ENCODE data around the gene ARMH4. TPM values are rescaled to one million over a fixed set of nuclear protein-coding genes. Genes with fewer than 3 reads are reported as not detected.
A peak's percentile ranks its signal among the peaks of the same experiment; 100 is the strongest.

The ARMH4 gene
- 1.8 TPM for total RNA-seq (2021; ENCODE audit: unreplicated experiment)
- 0.55 TPM for polyA plus RNA-seq (2012; ENCODE audit: insufficient read length)
- percentile 23 among the genes with signal in this experiment for Bru-seq, nascent RNA
- percentile 25 among the genes with signal in this experiment for BruChase-seq, experiment 1, labeled RNA remaining after a 2-hour chase
- BruChase-seq, experiment 2, labeled RNA remaining after a 6-hour chase = percentile 26 among the genes with signal in this experiment
- long read RNA-seq, partial matches to known transcripts = 1 of 6 reads
- long read RNA-seq, other reads (novel, unspliced or antisense) = 5 of 6 reads

- intact Hi-C loops (cut with micrococcal nuclease; ENCODE audit: unreplicated experiment) (no loop called here), in situ Hi-C loops (cut with HindIII; ENCODE audit: low pct_unique_long_range_greater_than_20kb, low sequenced_read_pairs) (no loop called here)
- ATAC-seq = peak; percentile 98
- CTCF ChIA-PET = no interaction called here
- Histone ChIP-seq H3K4me3 (ENCODE audit: low read depth in 2 of 2, low read length in 2 of 2) (peak within 1 kb of the TSS; percentile 45 to 65), H3K4me1 (ENCODE audit: control insufficient read depth, insufficient read depth, low read length) (0 out of 2 replicates have a peak, but pooled peaks cover 4% of the 10 kb centered on the region), H3K36me3 (ENCODE audit: control insufficient read depth, insufficient read depth, low read length) (no peaks in the 10 kb centered on the region; the same call in 1 of the 2 replicates), H3K27me3 (ENCODE audit: control insufficient read depth, insufficient read depth, low read length) (peaks cover 21% of the 10 kb centered on the region), H3K27ac (ENCODE audit: low read length) (no peak within 1 kb of the TSS), H3K9me3 (ENCODE audit: control insufficient read depth, insufficient read depth, low read depth, low read length) (no peaks in the 10 kb centered on the region)
- BruUV-seq (replicated peaks) = no TSS peak
- DNase-seq (ENCODE audit: low read depth, low spot score) = no peak
- POLR2A ChIA-PET = no interaction called here
- peak; percentile 53; the same call in 1 of the 2 replicates for TF ChIP-seq TCF7L2 (IDR thresholded peaks at IDR 0.05; ENCODE audit: low read depth, low read length)
- TF ChIP-seq CTCF (IDR thresholded peaks at IDR 0.05) = no peak
- TF ChIP-seq REST (IDR thresholded peaks at IDR 0.05; ENCODE audit: insufficient read depth in 1 of 2, low read depth in 2 of 2, low read length in 1 of 2) = no peak
- no peak for TF ChIP-seq POLR2AphosphoS5 (IDR thresholded peaks at IDR 0.05; ENCODE audit: low read depth, low read length)
- TF ChIP-seq SIN3A (IDR thresholded peaks at IDR 0.05; ENCODE audit: borderline replicate concordance, insufficient read depth, low read depth, low read length) = no peak
These were observed at the start of gene ARMH4 for GRCh38 chr14:58152014-58152857. ARMH4 (minus strand) TSS chr14:58152213; CDS start chr14:58139358, 12,855 bp downstream.

GRCh38 chr14:58200846-58201245 is 48.8 kb upstream of the ARMH4 start:
- Histone ChIP-seq H3K9me3 (ENCODE audit: control insufficient read depth, insufficient read depth, low read depth, low read length) (no peaks in the 10 kb centered on the region), H3K36me3 (ENCODE audit: control insufficient read depth, insufficient read depth, low read length) (peaks cover 6% of the 10 kb centered on the region; the same call in 1 of the 2 replicates), H3K27me3 (ENCODE audit: control insufficient read depth, insufficient read depth, low read length) (no peaks in the 10 kb centered on the region), H3K4me1 (ENCODE audit: control insufficient read depth, insufficient read depth, low read length) (peaks cover 4% of the 10 kb centered on the region; the same call in 1 of the 2 replicates), H3K27ac (ENCODE audit: low read length) (peak overlapping the region; percentile 90), H3K4me3 (ENCODE audit: low read depth in 2 of 2, low read length in 2 of 2) (peak overlapping the region; percentile 96 to 97)
- intact Hi-C loops (cut with micrococcal nuclease; ENCODE audit: unreplicated experiment) (no loop called here), in situ Hi-C loops (cut with HindIII; ENCODE audit: low pct_unique_long_range_greater_than_20kb, low sequenced_read_pairs) (no loop called here)
- TF ChIP-seq TCF7L2 (IDR thresholded peaks at IDR 0.05; ENCODE audit: low read depth, low read length) (no peak), CTCF (IDR thresholded peaks at IDR 0.05) (no peak), REST (IDR thresholded peaks at IDR 0.05; ENCODE audit: insufficient read depth in 1 of 2, low read depth in 2 of 2, low read length in 1 of 2) (no peak), POLR2AphosphoS5 (IDR thresholded peaks at IDR 0.05; ENCODE audit: low read depth, low read length) (no peak), SIN3A (IDR thresholded peaks at IDR 0.05; ENCODE audit: borderline replicate concordance, insufficient read depth, low read depth, low read length) (no peak)
- POLR2A ChIA-PET = no interaction called here
- BruUV-seq (replicated peaks) = TSS peak; percentile 92
- ATAC-seq (no peak), DNase-seq (ENCODE audit: low read depth, low spot score) (no peak)
- CTCF ChIA-PET = no interaction called here

All from Panc1 (cell line).